CD4-positive, alpha-beta T cell treated with Interleukin-21 for 1 hour (primary cell): ENCODE data around the gene BRME1.
"Not testable (repeated sequence)": the region's sequence is repeated elsewhere in the genome, so short reads cannot be mapped to it uniquely, and the experiment has no call there.

Experiments
- DNase-seq: peaks from one replicate; pipeline ENCODE4 v3.0.0-alpha.2; 2020

The BRME1 gene

GRCh38 chr19:13926010-13926409, 20.1 kb upstream of the BRME1 start:
- DNase-seq, result no peak

DNA sequence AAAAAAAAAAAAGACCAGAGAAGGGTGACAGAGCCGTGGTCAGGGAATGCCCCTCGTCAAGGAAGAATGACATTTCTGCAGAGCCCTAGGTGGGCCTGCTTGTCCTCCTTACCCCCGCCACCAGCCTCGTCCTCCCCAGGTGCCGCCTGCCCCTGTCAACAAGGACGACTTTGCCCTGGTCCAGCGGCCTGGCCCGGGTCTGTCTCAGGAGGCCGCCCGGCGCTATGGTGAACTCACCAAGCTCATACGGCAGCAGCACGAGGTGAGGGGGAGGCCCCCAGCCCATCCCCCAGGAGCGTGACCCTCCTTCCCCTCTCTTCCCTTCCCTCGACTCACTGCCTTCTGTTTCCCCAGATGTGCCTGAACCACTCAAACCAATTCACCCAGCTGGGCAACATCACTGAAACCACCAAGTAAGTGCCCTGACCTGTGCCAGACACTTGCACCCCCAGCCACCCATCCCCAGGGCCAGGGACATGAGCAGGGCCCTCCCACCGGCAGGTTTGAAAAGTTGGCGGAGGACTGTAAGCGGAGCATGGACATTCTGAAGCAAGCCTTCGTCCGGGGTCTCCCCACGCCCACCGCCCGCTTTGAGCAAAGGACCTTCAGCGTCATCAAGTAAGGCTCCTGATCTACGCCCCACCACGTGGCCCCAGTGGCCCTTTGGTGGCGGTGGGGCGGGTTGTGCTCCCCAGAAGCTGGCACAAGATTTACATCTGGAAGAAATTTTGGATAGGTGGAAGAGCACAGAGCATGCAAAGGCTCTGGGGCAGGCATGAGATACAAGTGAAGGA, 17.5 kb upstream of the BRME1 start:
- DNase-seq, result no peak

DNA sequence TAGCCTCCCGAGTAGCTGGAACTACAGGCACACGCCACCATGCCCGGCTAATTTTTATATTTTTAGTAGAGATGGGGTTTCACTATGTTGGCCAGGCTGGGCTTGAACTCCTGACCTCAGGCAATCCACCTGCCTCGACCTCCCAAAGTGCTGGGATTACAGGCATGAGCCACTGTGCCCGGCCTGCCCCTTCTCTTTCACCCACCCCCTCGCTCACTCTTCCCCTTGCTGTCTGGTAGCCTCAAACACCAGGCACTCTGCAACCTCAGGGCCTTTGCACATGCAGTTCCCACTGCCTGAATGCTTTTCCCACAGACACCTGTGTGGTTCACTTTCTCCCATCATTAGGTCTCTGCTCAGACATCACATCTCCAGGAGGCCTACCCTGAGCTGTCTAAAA, 16.2 kb upstream of the BRME1 start:
- DNase-seq, result not testable (repeated sequence)

DNA sequence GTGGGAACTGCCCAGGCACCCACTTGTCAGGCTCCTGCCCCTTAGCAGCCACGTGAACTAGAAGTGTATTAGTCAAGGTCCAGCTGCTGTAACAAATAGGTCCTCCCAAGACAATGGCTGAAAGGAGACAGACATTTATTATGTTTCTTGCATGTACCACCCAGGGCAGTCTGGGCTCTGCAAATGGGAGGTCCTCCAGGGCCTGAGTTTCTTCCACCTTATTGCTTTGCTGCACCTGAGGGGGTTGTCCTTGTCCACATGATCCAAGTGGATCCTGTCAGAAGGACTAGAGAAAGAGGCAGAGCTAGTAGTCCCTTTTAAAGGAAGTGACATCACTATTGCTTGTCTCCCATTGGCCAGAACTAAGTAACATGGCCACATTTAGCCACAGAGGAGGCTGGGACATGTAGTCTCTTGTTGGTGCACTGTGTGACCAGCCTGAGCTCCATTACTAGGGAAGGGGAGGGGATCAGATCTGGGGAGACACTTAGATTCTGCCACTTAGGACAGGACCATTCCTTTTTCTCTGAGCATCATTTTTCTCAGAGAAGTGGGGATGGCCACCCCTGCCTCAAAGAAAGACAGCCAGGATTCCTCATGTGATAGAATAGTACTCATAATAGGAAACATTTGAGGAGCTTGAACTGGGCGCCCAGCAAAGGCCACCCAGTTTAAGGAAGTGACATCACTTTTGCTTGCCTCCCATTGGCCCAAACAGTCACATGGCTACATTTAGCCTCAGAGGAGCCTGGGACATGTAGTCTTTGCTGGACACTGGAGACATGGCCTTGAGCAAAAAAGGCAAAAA, 15.2 kb upstream of the BRME1 start:
- peak; percentile 38 for DNase-seq

GRCh38 chr19:13920524-13920923, 14.6 kb upstream of the BRME1 start:
- no peak for DNase-seq

DNA sequence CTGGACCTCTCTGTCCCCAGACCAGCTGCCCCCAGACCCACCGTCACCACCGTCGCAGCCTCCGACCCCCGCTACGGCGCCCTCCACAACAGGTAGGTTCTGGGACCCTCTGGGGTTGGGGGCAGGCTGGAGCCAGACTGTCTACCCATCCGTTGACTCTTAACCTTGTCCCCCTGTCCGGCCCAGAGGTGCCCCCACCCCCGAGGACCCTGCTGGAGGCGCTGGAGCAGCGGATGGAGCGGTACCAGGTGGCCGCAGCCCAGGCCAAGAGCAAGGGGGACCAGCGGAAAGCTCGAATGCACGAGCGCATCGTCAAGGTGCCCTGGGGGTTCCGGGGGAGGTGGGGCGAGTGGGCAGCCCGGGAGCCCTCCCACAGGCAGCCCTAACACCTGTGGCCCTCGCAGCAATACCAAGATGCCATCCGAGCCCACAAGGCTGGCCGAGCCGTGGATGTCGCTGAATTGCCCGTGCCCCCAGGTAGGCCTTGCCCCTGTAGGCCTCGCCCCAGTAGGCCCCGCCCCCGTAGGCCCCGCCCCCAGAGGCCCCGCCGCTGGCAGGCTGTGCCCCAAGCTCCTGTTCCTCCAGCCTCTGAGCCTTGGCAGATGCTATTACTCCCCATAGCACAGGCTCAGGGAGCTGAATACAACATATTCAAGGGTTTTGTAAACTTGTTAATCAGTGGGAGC, 13.0 kb upstream of the BRME1 start:
- DNase-seq, result no peak

- no peak for DNase-seq
Measured at GRCh38 chr19:13917888-13918406, 12.0 kb upstream of the BRME1 start.

DNA sequence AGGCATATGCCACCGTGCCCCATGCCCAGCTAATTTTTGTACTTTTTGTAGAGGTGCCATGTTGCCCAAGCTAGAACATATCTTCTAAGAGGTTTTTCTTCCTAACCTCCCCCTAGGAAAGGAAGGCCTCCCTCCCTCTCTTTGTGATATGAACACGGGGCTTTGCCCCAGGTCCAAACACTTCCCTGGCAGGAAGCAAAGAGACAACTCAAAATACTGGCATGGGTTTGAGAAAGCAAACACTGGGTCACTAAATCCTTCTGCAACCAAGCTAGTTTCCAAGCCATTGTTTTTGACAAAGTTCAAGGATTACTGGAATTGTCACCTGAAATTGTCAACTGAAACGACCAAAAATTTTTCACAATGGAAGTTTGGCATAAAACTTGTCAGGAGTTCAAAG, 8.9 kb upstream of the BRME1 start:
- DNase-seq, result no peak

DNA sequence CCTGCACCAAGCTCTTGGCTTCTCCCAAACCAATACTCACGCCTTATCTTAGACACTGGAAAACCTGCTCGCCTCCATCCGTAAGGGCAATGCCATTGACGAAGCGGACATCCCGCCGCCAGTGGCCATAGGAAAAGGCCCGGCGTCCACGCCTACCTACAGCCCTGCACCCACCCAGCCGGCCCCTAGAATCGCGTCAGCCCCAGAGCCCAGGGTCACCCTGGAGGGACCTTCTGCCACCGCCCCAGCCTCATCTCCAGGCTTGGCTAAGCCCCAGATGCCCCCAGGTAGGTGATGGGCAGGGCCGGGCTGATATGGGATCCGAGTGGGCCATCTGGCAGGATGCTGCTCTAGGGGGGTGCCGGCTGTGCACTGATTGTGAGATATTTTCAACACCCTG, 7.4 kb upstream of the BRME1 start:
- DNase-seq, result no peak

DNA sequence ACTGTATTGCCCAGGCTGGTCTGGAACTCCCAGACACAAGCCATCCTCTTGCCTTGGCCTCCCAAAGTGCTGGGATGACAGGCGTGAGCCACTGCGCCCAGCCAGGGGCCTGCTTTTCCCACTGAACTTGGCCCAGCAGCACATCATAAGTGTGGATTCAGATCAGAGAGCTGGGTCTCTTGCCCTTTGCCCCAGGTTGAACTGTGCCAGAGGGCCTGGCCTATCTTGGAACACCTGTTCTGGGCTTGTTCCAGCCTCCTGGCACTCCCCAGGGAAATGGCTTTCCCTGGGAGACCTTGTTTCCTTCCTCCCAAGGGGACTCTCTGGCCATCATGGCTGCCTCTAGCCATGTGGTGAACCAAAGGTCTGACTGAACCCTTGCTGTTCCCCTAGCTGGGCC, 3.5 kb upstream of the BRME1 start:
- no peak for DNase-seq

DNA sequence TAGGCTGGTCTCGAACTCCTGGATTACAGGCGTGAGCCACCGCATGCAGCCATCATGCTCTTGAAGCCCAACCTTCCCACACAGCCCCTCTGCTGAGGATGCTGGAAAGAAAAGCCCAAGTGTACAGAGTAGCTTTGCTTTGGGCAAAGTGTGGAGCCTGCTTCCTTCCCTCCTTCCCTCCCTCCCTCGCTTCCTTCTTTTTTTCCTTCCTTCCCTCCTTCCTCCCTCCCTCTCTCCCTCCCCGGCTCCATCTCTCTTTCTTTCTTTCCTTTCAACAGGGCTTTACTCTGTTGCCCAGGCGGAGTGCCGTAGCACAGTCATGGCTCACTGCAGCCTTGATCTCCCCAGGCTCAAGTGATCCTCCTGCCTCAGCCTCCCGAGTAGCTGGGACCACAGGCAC, 2.8 kb upstream of the BRME1 start:
- no peak for DNase-seq

GRCh38 chr19:13906910-13907309, 993 bp upstream of the BRME1 start:
- no peak for DNase-seq

DNA sequence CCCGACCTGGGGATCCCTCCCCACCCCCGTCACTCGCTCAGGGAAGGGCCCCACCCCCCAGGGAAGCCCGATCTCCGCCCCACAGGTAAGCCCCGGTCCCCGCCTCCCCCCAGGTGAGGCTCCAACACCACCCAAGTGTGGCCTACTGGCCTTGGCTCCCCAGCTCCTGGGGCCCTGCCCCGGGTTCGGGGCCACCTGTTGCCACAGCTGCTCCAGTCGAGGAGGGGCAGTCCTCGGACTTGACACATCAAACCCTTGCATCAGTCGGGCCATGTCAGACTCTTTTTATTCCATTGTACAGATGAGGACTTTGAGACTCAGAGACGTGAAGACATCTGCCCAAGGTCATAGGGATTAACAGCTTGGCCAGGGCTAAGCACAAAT, 596 bp upstream of the BRME1 start:
- peak; percentile 39 for DNase-seq

GRCh38 chr19:13902993-13903555, 2.8 kb downstream of the BRME1 start:
- DNase-seq, result peak; percentile 58

- DNase-seq, result no peak
Measured at GRCh38 chr19:13899912-13900584, 5.9 kb downstream of the BRME1 start.

DNA sequence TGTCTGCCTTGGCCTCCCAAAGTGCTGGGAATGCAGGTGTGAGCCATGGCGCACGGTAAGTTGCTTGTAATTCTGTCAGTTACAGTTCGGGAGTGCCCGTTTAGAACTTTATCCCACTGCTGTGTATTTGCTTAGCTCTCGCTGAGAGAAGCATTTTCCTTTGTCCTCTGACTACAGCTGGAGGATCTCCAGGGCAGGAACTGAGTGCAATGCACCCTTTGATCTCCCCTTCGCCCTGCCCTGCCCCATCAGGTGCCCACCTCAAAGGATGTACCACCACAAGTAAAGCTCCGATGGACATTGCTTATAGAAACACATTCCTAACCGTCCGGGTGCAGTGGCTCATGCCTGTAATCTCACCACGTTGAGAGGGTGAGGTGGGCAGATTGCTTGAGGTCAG, 6.5 kb downstream of the BRME1 start:
- DNase-seq, result no peak

DNA sequence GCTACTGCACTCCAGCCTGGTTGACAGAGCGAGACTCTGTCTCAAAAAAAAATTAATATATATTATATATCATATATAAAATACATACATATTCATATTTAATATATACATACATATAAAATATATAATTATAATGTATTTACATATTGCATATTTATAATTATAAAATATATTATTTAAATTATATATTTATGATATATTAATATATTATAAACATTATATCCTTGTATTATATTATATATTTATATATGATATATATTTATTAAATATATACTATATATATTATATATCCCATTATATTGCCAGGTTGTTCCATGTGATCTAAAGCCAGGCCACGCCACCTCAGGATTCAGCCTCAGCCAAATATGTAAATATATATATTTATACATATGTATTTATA, 9.7 kb downstream of the BRME1 start:
- DNase-seq, result no peak

DNA sequence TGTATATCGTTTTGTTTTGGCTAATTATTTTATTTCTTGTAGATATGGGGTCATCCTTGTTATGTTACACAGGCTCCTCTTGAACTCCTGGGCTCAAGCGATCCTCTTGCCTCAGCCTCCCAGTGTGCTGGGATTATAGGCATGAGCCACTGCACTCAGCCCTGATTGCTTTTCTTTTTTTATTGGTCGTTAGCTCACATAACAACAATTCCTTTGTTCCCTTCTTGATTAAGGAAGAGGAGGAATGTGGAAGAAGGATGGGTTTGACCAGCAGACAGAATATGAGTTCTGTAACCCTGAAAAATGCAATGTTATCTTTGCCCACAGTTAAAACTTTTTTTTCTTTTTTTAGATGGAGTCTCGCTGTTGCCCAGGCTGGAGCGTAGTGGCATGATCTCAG, 11.4 kb downstream of the BRME1 start:
- DNase-seq, result no peak

GRCh38 chr19:13892870-13893269, 13.0 kb downstream of the BRME1 start:
- no peak for DNase-seq

- DNase-seq, result no peak
Measured at GRCh38 chr19:13890136-13890535, 15.8 kb downstream of the BRME1 start.

GRCh38 chr19:13888281-13888680, 17.6 kb downstream of the BRME1 start:
- DNase-seq, result no peak

GRCh38 chr19:13887517-13887916, 18.4 kb downstream of the BRME1 start:
- no peak for DNase-seq

GRCh38 chr19:13887018-13887436, 18.9 kb downstream of the BRME1 start:
- DNase-seq, result peak; percentile 61
